Lung microvascular endothelial cell (primary cell): ENCODE measurements around the gene WBP1. TPM values are rescaled to one million over a fixed set of nuclear protein-coding genes. Genes with fewer than 3 reads are reported as not detected.
A peak's percentile ranks its signal among the peaks of the same experiment; 100 is the strongest.
"Not testable (repeated sequence)": the region's sequence is repeated elsewhere in the genome, so short reads cannot be mapped to it uniquely, and the experiment has no call there.

Source experiments
- DNase-seq, 2 donors: peaks; one replicate each; pipeline versions ENCODE4 v3.0.0 to v3.0.0-alpha.2; 2010; ENCODE audit warnings: low read depth in 2 of 2
- total RNA-seq: library from RNA; depleted of rRNA; stranded (reverse); fragments of >200 nt; gene quantifications from 2 replicates; pipeline ENCODE4 v1.2.1, GENCODE V29; 2014

Gene WBP1
- 40.3 and 47.6 TPM in 2 replicates for total RNA-seq

DNA sequence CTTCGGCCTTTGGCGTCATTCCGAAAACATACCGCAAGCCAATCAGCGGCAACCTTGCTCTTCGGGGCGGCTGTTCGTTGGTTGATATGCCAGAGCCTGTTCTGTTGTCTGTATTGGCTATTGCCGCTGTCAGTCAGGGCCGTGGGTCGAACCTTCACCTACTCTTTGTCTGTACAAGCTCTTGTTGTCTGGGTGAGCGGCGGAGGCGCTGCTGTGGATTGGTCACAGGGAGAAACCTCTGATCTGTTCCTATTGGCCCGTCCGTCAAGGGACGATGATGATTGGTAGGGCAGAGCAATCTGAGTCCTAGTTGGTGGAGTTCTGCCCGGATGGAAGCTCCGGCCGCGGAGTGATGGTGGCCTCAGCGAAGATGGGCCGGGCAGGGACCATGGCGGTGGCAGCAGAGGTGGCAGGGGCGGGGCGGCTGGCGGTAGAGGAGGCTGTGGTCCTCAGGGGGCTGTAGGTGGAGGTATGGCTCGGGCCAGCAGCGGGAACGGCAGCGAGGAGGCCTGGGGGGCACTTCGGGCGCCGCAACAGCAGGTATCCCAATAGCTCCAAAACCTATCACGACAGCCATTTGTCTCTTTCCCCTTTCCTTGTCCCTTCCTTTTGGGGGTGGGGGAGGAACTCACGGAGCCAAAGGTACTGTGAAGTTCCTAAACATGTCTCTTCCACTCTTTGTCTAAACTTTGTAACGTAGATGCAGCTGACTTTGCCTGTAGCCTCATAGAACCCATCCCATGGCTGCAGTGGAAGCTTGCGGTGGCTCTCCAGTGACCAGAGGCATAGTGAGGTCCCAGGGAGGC is at the start of gene WBP1:
Gene WBP1 (plus strand): TSS at position 307 of the 806 bp plus-strand sequence. CDS start 165 bp downstream, at position 472.
- peak; percentile 100 for DNase-seq

DNA sequence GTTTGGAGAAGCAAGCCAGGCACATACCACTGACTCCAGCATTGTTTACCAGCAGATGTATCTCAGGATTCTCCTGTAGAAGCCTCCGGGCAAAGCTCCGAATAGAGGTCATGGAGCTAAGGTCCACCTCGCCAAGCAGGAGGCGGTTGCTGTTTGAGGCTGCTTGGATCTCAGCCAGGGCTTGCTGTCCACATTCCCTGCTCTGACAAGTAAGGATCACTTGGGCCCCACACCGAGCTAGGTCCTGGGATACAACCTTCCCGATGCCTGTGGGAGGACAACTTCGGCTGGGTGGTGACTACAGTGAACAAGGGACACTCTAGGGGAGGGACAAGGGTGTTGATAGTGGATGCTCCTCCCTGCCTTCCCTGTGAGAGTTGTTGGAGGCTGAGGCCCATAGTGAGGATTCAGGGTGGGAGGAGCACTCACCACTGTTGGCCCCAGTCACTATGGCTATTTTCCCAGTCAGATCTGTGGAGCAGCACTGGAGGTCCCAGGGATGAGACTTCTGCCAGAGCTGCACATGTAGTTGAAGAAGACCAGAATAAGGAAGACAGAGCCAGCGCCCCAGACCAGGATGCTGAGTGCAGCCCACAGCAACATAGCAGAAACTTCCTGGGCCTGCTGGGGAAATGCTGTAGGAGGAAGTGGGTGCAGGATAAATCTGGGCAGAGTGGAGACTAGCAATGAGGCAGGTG is 45.1 kb upstream of the WBP1 start:
- no peak for DNase-seq

DNA sequence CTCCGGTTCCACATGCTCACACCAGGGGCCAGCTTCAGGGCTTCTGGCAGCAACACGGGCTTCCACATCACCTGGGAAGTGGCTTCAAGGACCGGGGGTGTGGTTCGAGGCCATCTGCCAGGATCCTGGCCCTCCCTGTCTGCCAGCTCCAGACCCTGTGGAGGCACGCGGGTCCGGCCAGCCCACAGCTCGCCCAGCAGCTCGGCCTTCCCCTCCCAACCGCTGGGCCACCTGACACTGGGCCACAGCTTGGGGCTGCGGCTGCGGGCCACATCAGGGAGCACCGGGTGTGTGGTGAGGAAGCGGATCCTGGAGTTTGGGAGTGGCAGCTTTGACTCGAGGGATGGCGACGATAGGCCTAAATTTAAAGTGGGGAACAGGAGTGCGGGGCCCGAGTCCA is 43.8 kb upstream of the WBP1 start:
- no peak for DNase-seq

DNA sequence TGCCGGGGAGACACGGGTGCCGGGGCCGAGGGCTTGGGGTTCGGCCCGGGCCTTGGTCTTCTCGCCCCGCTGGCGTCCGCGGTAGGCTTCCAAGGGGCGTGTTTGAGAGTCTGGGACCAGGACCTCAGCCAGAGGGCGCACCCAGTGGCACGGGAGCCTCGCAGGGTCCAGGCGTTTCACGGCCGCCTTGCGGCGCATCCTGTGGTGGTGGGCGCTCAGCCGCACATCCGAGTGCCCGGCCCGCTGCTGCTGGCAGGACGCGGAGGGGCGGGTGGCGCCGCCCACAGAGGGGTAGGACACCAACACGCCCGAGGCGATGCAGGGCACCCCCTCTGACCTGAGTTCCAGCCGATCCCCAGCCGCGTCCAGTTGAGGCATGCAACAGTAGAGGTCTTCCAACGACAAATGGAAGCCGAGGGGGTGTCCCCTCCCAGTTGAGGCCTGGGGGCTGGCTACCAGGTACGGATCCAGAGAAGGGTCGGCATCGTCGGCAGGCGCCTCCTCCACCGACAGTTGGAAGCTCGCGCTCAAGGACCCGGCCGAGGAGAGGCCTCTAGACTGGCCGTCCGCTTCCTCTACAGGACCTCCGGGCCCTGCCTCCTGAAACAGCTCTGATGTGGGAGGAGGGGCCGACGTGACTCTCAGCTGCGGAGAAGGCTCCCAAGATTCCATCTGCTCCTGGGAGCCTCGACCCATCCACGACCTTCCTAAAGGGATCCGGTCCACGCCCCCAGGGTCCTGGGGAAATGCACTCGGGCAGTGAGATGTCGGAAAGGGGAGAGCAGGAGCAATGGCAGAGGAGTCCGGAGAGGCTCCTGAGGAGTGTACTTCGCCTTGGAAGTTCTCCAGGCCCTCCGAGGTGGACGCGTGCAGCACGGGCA is 43.1 kb upstream of the WBP1 start:
- DNase-seq, result peak; percentile 23 to 27

DNA sequence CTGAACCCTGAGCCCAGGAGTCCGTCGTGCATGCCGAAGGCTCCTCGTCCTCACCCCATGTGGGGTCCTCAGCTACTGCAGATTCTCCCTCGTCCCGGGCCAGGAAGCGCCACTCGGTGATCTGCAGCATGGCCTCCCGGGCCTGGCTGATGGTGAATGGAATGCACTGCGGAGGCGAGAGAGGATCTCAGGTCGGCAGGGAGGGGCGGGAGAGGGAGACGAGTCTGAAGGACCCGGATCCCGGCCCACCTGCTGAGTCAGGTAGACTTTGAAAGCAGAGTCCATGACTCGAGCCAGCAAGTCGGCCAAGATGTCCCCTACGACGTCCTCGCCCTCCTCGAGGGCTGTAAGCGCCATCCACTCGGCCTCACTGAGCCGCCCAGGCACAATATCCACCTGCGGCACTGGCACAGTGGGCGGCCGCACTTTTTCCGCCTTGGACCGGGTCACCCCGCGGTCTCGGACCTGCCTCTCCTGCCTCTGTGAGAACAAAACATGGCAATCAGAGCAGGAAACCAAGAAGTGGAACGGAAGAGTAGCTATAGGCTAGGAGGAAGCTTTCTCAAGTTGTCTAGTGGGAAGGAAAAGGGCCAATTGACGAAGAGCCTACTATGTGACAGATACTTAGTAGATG is 42.4 kb upstream of the WBP1 start:
- DNase-seq, result no peak

DNA sequence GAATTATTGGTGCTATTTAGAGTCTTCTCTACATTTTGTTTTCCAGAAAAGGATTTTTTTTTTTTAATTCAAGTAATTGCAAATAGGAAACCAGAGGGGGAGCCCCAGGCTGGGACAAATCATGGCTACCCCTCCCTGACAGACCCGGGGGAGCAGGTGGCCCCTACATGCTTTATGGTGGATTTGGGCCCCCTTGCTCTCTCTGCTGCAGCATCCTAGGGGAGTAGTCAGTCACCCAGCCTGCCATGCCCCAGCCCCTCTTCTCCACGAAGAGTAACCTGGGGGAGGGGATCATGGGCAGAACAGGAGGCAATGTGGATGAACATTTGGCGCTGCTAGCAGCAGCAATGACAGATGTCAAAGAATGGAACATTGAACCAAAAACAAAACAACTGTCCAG is 41.5 kb upstream of the WBP1 start:
- no peak for DNase-seq

DNA sequence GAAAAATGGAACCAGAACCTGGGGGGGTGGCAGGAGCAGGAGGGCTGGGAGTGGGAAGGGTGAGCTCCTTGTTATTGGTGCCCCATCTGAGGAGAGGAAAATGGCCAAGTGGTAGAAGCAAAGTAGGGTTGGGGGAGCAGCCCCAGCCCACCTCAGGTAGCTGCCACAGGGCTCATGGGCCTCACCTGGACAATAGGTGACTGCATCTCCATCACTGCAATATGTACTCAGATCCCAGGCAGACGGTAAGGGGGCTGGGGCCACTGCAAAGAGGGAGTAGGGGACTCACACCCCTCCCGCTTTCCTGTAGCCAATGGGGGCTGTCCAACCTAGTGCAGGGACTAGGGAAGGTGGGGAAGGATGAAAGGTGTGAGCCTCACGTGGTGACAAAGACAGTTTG is 41.0 kb upstream of the WBP1 start:
- no peak for DNase-seq

DNA sequence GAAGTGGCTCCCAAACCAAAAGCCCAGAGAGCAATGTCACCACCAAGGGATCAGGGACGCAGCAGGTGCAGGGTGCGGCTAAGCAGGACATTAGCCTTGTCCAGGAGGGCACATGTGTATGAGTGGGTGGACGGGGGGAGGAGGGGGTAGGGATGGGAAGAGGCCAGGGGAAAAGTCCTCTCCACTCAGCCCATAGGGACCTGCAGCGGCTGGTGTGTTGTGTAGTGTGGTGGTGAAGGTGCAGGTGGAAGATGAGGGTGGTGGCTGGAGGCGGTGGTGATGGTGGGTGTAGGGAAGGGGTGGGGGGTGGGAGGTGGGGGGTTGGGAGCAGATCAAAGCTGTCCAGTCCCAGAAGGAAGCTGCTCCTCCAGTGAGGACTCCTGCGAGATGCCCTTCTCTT is 40.5 kb upstream of the WBP1 start:
- DNase-seq, result no peak

DNA sequence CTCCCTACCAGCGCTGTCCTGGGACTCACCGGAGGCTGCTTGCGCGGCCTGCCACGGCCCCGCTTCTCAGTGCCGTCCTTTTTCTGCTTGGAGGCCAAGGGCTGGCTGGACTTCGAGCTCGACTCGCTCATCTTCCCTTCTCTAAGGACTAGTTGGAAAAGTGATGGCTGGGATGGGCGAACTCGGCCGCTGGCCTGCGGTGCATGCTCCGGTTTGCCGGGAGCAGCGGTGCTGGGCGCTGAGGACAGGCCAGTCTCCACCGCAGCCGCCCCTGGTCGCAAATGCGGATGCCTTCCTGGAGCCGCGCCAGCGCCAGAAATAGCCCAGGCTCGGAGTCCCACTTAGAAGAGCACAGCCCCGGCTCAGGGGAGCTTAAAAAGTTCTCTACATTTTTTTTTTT is 39.9 kb upstream of the WBP1 start:
- DNase-seq, result no peak

DNA sequence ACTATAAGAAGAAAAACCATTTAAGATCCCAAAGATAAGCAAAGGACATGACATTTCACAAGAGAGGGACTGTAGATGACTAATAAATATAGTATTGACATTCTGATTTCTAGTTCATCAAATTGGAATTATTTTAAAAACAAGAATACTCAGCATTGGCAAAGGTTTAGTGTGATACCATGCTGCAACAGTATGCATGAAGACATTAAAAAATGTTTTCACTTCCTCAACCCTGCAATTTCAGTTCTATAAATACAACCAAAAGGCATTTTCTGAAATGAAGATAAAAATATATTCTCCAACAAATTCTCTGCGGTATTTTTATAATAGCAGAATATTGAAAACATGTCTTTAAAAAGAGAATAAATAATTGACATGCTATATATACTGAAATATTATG is 38.9 kb upstream of the WBP1 start:
- no peak for DNase-seq

DNA sequence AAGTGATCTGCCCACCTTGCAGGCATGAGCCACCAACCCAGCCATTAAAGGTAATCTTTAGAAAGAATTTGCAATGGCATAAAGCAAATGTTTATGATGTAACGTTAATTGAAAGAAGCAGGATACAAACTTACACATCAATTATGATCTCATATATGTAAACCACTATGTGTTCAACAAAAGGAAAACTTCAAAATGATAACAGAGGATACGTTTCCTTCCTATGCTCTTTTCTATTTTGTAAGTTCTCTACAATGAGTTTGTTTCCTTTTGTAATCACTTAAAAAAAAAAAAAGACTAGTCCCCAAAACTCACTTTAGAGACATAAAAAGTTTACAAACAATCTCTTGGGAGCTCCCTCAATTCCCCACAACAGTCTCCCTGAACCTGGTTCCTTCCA is 38.2 kb upstream of the WBP1 start:
- DNase-seq, result no peak

DNA sequence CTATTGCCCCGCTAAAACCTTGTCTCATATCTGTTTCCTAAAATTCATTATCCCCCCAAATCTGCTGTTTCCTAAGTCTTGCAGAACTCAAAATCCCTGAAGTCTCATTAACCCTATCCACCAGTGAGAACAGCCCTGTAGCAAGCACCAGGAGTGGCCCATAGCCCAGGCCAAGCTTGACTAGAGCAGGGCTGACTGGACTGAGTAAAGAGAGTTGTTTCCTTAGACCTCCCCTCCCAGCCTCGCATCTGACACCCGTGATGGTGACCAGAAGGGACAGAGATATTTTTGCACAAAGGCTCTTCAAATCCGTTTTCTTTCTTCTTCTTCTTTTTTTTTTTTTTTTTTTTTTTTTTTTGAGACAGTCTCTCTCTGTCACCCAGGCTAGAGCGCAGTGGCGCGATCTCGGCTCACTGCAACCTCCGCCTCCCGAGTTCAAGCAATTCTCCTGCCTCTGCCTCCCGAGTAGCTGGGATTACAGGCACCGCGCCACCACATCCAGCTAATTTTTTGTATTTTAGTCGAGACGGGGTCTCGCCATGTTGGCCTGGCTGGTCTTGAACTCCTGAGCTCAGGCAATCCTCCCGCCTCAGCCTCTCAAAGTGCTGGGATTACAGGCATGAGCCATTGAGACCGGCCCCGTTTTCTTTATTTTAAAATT is 37.7 kb upstream of the WBP1 start:
- not testable (repeated sequence) for DNase-seq

DNA sequence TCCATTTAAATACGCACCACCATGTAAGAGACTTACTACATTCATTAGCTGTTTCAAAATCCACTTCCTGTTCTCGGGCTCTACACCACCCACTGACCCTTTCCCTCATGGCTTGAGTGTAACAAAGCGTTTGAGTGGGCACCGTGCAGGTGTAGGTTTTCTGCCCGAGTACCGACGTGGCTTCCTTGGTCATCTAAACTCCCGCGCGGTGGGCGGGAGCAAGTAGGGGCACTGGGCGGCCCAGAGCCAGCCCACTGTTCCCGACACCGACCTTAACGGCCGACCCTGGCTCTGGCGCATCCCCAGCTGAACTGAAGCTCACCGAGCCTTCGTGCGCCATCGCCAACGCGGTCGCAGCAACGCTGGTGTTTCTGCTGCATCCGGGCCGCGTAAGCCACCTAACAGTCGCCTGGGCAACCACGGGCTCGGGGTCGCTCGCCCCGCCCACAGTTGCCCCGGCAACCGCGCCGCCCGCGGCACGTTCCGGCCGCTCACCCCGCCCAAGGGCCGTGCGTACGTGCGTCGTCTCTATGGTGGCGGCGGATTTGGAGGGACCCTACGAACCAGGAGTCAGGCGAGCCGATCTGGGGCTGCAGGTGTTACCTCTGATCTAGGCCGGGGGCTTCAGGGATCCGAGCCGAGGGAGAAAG is 36.9 kb upstream of the WBP1 start, which contains the start of the genes C2orf81 and WDR54:
Gene C2orf81 (minus strand): TSS at position 399 of the 650 bp plus-strand sequence. CDS start 59 bp downstream, at position 340.
Gene WDR54 (plus strand): TSS at position 510 of the 650 bp plus-strand sequence. CDS start 424 bp downstream, outside the sequence.
- peak; percentile 87 to 93 for DNase-seq

DNA sequence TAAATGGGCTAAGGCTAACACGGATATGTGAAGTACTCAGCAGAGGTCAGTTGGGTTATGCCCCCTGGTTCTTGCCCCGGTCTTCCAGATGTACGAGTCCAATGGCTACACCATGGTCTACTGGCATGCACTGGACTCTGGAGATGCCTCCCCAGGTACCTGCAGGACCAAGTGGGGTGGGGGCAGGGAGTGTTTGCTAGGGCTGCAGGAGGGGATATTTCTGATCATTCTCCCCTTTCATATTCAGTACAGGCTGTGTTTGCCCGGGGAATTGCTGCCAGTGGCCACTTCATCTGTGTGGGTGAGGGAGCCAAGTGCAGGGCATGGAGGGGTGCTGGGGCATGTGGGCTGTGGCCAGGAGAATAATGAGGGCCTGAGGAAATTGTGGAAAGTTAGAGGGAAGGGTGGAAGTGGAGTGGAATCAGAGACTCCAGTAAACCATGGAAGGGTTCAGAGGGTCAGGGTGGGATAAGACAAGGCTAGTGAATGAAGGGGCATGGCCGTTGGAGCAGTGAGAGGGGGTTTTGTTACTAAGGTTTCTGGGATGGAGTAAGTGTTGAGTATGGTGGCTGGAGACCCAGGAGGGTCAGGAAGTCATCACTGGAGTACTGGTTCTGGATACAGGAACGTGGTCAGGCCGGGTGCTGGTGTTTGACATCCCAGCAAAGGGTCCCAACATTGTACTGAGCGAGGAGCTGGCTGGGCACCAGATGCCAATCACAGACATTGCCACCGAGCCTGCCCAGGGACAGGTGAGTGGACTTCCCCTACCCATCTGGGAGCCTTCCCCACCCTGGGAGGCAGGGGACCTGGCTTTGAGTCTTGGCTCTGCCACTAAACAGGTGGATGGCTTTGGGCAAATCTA is 34.8 kb upstream of the WBP1 start:
- DNase-seq, result no peak

DNA sequence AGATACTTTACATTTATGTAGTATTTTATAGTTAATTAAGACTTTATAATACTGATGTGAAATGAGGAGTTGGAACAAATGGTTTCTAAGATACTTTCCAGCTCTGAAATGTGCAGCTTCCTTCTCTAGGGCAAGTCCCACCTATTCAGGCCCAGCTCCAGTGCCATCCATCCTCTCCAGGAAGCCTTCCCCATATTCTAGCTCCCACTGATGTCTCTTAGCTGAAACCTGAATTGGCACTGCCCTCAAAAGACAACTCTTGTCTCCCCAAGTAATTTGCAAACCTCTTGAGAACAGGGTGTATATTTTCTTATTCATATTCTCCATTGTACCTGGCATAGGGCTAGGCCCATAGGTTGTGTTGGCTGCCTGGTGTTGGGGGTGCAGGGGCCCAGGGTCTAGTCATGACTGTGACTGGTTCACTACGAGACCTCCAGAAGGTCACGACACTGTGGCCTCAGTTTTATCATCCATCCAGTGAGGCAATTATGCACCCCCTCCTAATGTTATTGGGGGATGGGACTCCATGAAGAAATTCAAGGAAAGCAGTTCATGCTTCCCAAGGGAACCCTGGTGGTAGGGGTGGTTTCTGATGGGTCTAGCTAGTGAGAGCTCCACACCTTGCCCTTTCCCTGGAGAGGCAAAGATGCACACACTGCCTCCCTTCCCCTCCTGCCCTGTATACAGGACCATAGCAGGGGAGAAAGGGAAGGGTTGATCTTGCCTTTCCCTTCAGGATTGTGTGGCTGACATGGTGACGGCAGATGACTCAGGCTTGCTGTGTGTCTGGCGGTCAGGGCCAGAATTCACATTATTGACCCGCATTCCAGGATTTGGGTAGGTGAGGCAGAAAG is 33.9 kb upstream of the WBP1 start:
- no peak for DNase-seq

DNA sequence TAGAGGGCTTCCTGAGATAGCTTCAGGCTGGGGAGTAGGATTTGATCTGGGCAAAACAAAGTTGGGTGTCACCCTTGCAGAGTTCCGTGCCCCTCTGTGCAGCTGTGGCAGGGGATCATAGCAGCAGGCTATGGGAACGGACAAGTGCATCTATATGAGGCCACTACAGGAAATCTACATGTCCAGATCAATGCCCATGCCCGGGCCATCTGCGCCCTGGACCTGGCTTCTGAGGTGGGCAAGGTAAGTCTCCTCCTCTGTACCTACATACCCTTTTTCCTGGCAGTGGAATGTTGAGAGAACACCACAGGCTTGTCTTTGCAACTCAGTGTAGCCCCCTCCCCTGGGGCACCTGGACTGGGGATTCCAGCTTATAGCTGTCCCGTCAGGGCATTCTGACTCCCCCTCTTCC is 33.2 kb upstream of the WBP1 start:
- DNase-seq, result no peak

DNA sequence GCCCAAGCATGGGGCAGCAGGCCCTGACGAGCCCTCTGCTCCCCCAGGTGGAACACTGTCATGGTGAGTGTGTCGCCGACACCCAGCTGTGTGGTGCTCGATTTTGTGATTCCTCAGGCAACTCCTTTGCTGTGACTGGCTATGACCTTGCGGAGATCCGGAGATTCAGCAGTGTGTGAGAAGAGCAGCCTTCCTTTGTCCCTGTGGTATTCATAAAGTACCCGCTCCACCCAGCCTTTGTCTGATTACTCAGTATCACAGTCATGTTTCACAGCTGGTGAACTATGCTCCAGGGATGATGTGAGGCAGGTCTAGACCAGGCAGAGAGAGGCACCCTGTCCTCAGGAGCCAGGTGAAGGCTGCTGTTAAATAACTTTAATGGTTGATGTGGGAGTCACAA is 32.7 kb upstream of the WBP1 start:
- DNase-seq, result no peak

DNA sequence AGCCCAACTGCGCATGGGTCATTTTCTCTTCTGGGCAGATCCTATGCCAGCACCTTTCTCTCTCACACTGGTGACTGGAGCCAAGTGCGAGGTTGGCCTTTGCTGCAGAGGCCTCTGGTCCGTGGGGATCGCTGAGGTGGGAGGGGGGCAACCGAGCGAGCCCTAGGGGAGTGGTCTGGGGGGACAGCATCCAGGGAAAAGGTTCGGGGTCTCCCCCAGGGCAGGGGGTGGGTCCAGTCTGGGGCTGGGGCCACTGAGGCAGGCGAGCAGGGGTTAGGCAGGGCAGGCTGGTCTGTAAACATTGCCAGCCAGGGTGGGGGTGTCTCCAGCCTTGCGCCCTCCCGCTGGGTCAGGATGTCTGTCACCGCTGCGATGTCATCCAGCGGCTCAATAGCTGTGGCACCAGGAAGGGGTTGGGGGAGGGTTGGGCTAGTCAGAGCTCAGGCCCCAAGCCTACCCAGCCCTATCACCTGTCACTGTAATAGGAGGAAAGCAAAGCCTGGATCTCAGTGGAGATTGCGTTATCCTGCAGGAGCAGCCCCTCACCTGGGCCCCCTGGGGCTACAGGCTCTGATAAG is 32.0 kb upstream of the WBP1 start:
- DNase-seq, result no peak
